ENCODE results near the gene RHO.

GRCh38 chr3:129536374-129536667 is 7.9 kb downstream of the RHO start:
- TF ChIP-seq CTCF (IDR thresholded peaks at IDR 0.05; ENCODE audit: low read length) (no peak), EZH2phosphoT487 (IDR thresholded peaks at IDR 0.05; ENCODE audit: low read length) (no peak), EZH2 (optimal IDR thresholded peaks at IDR 0.05; ENCODE audit: low read depth, low read length) (no peak)

All from MM.1S (cell line).